ENCODE measurements around the gene CPLX1.

GRCh38 chr4:825971-826330 lies at the start of gene CPLX1:
- TF ChIP-seq CTCF (conservative IDR thresholded peaks at IDR 0.05; ENCODE audit: low read length): no peak
- no peak for TF ChIP-seq EZH2phosphoT487 (IDR thresholded peaks at IDR 0.05; ENCODE audit: borderline replicate concordance, low read depth, low read length)
